ENCODE measurements around the gene TRIM49.
"Not testable (repeated sequence)": the region's sequence is repeated elsewhere in the genome, so short reads cannot be mapped to it uniquely, and the experiment has no call there.

TRIM49 gene

GRCh38 chr11:89808475-89808874 is at the start of gene TRIM49:
Gene TRIM49 (minus strand): TSS chr11:89808575. CDS start chr11:89804469, 4,106 bp downstream.
- not testable (repeated sequence) for H3K36me3 ChIP-seq (ENCODE audit: control insufficient read depth, insufficient read depth, low read length); H3K9ac ChIP-seq (ENCODE audit: low read length); H3K4me1 ChIP-seq (ENCODE audit: control insufficient read depth, insufficient read depth, low read length); H3K9me3 ChIP-seq (ENCODE audit: control insufficient read depth, insufficient read depth, low read depth, low read length); H3K4me3 ChIP-seq (ENCODE audit: low read depth, low read length); H3K27me3 ChIP-seq (ENCODE audit: control insufficient read depth, insufficient read depth, low read length); H3K27ac ChIP-seq (ENCODE audit: low read depth, low read length)

GRCh38 chr11:89826694-89827093 is 18.3 kb upstream of the TRIM49 start:
- not testable (repeated sequence) for H3K4me1 ChIP-seq (ENCODE audit: control insufficient read depth, insufficient read depth, low read length); H3K9ac ChIP-seq (ENCODE audit: low read length)

GRCh38 chr11:89820008-89820407 is 11.6 kb upstream of the TRIM49 start:
- not testable (repeated sequence) for H3K27ac ChIP-seq (ENCODE audit: low read depth, low read length); H3K4me3 ChIP-seq (ENCODE audit: low read depth, low read length); H3K4me1 ChIP-seq (ENCODE audit: control insufficient read depth, insufficient read depth, low read length); H3K27me3 ChIP-seq (ENCODE audit: control insufficient read depth, insufficient read depth, low read length); H3K9ac ChIP-seq (ENCODE audit: low read length); H3K9me3 ChIP-seq (ENCODE audit: control insufficient read depth, insufficient read depth, low read depth, low read length); H3K36me3 ChIP-seq (ENCODE audit: control insufficient read depth, insufficient read depth, low read length)

More at GRCh38 chr11:89826694-89827093, 18.3 kb upstream of the TRIM49 start:
- not testable (repeated sequence) for H3K27ac ChIP-seq (ENCODE audit: low read depth, low read length); H3K4me3 ChIP-seq (ENCODE audit: low read depth, low read length); H3K9me3 ChIP-seq (ENCODE audit: control insufficient read depth, insufficient read depth, low read depth, low read length); H3K27me3 ChIP-seq (ENCODE audit: control insufficient read depth, insufficient read depth, low read length); H3K36me3 ChIP-seq (ENCODE audit: control insufficient read depth, insufficient read depth, low read length)

GRCh38 chr11:89813535-89813934 is 5.2 kb upstream of the TRIM49 start:
- not testable (repeated sequence) for H3K27me3 ChIP-seq (ENCODE audit: control insufficient read depth, insufficient read depth, low read length); H3K27ac ChIP-seq (ENCODE audit: low read depth, low read length); H3K36me3 ChIP-seq (ENCODE audit: control insufficient read depth, insufficient read depth, low read length); H3K9me3 ChIP-seq (ENCODE audit: control insufficient read depth, insufficient read depth, low read depth, low read length); H3K4me1 ChIP-seq (ENCODE audit: control insufficient read depth, insufficient read depth, low read length); H3K9ac ChIP-seq (ENCODE audit: low read length); H3K4me3 ChIP-seq (ENCODE audit: low read depth, low read length)

- H3K27ac ChIP-seq (ENCODE audit: low read depth, low read length), result not testable (repeated sequence)
Observed at GRCh38 chr11:89787506-89788063, 20.8 kb downstream of the TRIM49 start.

GRCh38 chr11:89785726-89786125 is 22.6 kb downstream of the TRIM49 start:
- not testable (repeated sequence) for H3K27ac ChIP-seq (ENCODE audit: low read depth, low read length); H3K4me3 ChIP-seq (ENCODE audit: low read depth, low read length); H3K9me3 ChIP-seq (ENCODE audit: control insufficient read depth, insufficient read depth, low read depth, low read length); H3K4me1 ChIP-seq (ENCODE audit: control insufficient read depth, insufficient read depth, low read length); H3K9ac ChIP-seq (ENCODE audit: low read length); H3K27me3 ChIP-seq (ENCODE audit: control insufficient read depth, insufficient read depth, low read length); H3K36me3 ChIP-seq (ENCODE audit: control insufficient read depth, insufficient read depth, low read length)

More at GRCh38 chr11:89787506-89788063, 20.8 kb downstream of the TRIM49 start:
- not testable (repeated sequence) for H3K4me3 ChIP-seq (ENCODE audit: low read depth, low read length); H3K4me1 ChIP-seq (ENCODE audit: control insufficient read depth, insufficient read depth, low read length); H3K36me3 ChIP-seq (ENCODE audit: control insufficient read depth, insufficient read depth, low read length); H3K27me3 ChIP-seq (ENCODE audit: control insufficient read depth, insufficient read depth, low read length); H3K9ac ChIP-seq (ENCODE audit: low read length); H3K9me3 ChIP-seq (ENCODE audit: control insufficient read depth, insufficient read depth, low read depth, low read length)

GRCh38 chr11:89750822-89751221 is 57.6 kb downstream of the TRIM49 start:
- not testable (repeated sequence) for H3K4me3 ChIP-seq (ENCODE audit: low read depth, low read length); H3K9ac ChIP-seq (ENCODE audit: low read length); H3K9me3 ChIP-seq (ENCODE audit: control insufficient read depth, insufficient read depth, low read depth, low read length); H3K36me3 ChIP-seq (ENCODE audit: control insufficient read depth, insufficient read depth, low read length); H3K27ac ChIP-seq (ENCODE audit: low read depth, low read length); H3K27me3 ChIP-seq (ENCODE audit: control insufficient read depth, insufficient read depth, low read length); H3K4me1 ChIP-seq (ENCODE audit: control insufficient read depth, insufficient read depth, low read length)
